Activated T-helper 9 cell treated with anti-CD3 and anti-CD28 coated beads, Interleukin-2, amount 50 U/mL, for 16 hours (primary cell): Measurements from ENCODE around the gene UBL4B.
"Not testable (repeated sequence)": the region's sequence is repeated elsewhere in the genome, so short reads cannot be mapped to it uniquely, and the experiment has no call there.

Experiments
- DNase-seq: peaks from one replicate; pipeline ENCODE4 v3.0.0-alpha.2; 2020; ENCODE audit warnings: low read depth

Gene UBL4B

GRCh38 chr1:110112143-110112542, at the start of gene UBL4B:
UBL4B (plus strand) TSS chr1:110112443; CDS start chr1:110112535, 92 bp downstream.
- DNase-seq: no peak

- no peak for DNase-seq
Measured at GRCh38 chr1:110062612-110063011, 49.6 kb upstream of the UBL4B start.

GRCh38 chr1:110063781-110064180, 48.5 kb upstream of the UBL4B start:
- DNase-seq: no peak

GRCh38 chr1:110064576-110065337, 47.5 kb upstream of the UBL4B start:
- no peak for DNase-seq

GRCh38 chr1:110065841-110066240, 46.4 kb upstream of the UBL4B start:
- no peak for DNase-seq

- no peak for DNase-seq
Measured at GRCh38 chr1:110067479-110067892, 44.8 kb upstream of the UBL4B start.

GRCh38 chr1:110067893-110068645, 44.2 kb upstream of the UBL4B start:
- DNase-seq: no peak

- DNase-seq: no peak
Measured at GRCh38 chr1:110068646-110069403, 43.4 kb upstream of the UBL4B start.

GRCh38 chr1:110069404-110070281, 42.6 kb upstream of the UBL4B start:
- DNase-seq: no peak

GRCh38 chr1:110070282-110070669, 42.0 kb upstream of the UBL4B start:
- DNase-seq: no peak

- no peak for DNase-seq
Measured at GRCh38 chr1:110070671-110071242, 41.5 kb upstream of the UBL4B start, which contains the start of gene ALX3. ALX3 (minus strand) TSS chr1:110070672; CDS start chr1:110070612, 60 bp downstream.

GRCh38 chr1:110074166-110074565, 38.1 kb upstream of the UBL4B start:
- DNase-seq: no peak

- no peak for DNase-seq
Measured at GRCh38 chr1:110076789-110077500, 35.3 kb upstream of the UBL4B start.

GRCh38 chr1:110079995-110080394, 32.2 kb upstream of the UBL4B start:
- not testable (repeated sequence) for DNase-seq

- DNase-seq: no peak
Measured at GRCh38 chr1:110081061-110081460, 31.2 kb upstream of the UBL4B start.

- no peak for DNase-seq
Measured at GRCh38 chr1:110082477-110082876, 29.8 kb upstream of the UBL4B start.

- no peak for DNase-seq
Measured at GRCh38 chr1:110083061-110083865, 29.0 kb upstream of the UBL4B start.

- no peak for DNase-seq
Measured at GRCh38 chr1:110083866-110084226, 28.4 kb upstream of the UBL4B start.

GRCh38 chr1:110084227-110085078, 27.8 kb upstream of the UBL4B start:
- no peak for DNase-seq
